IMR-90 (cell line): ENCODE data around the gene GORASP1. TPM values are rescaled to one million over a fixed set of nuclear protein-coding genes. Genes with fewer than 3 reads are reported as not detected.

Experiments
- ATAC-seq: fragments of 200-7000 bp; cut with Tn5 transposase; 2 replicates; pipeline ENCODE4 v1.9.1; 2020; ENCODE audit warnings: low read depth, mild to moderate bottlenecking, moderate library complexity
- BruUV-seq: library from RNA; stranded (reverse); fragments of 400-500 nt; replicated peaks from 2 replicates; lab custom pipeline; 2021; lab: Mats Ljungman, UMichigan
- CTCF ChIA-PET: fragments of 300-600 bp; formaldehyde crosslinking; extraction: SDS; loops from one replicate; lab custom pipeline; 2021; ENCODE audit warnings: antibody characterized with exemption; lab: Yijun Ruan, JAX
- POLR2A ChIA-PET: fragments of 300-600 bp; sonication (Branson Sonifier 250); formaldehyde crosslinking; loops from one replicate; lab custom pipeline; 2022; ENCODE audit warnings: antibody characterized with exemption; ENCODE audit not compliant: unreplicated experiment; lab: Charles Lee
- DNase-seq: peaks from one replicate; pipeline ENCODE4 v3.0.0; 2013
- H2AFZ ChIP-seq: replicated peaks from 2 replicates; pipeline ENCODE3; 2013; ENCODE audit warnings: low read length, mild to moderate bottlenecking; ENCODE audit not compliant: poor library complexity
- H2AK5ac ChIP-seq: 2 replicates; pipeline ENCODE4 v1.6.1; 2013; ENCODE audit warnings: low read depth, low read length, inconsistent platforms
- H2AK9ac ChIP-seq: replicated peaks from 2 replicates; pipeline ENCODE3; 2013; ENCODE audit warnings: mild to moderate bottlenecking, low read depth, low read length, moderate library complexity; ENCODE audit not compliant: poor library complexity
- H2BK120ac ChIP-seq: 2 replicates; pipeline ENCODE4 v1.6.1; 2013; ENCODE audit warnings: low read depth, low read length, inconsistent platforms
- H2BK15ac ChIP-seq: 3 replicates; pipeline ENCODE4 v1.6.1; 2013; ENCODE audit warnings: low read depth, low read length, inconsistent platforms
- H2BK20ac ChIP-seq: 2 replicates; pipeline ENCODE4 v1.6.1; 2013; ENCODE audit warnings: low read depth, mild to moderate bottlenecking, inconsistent platforms, low read length, moderate library complexity
- H2BK5ac ChIP-seq: 2 replicates; pipeline ENCODE4 v1.6.1; 2013; ENCODE audit warnings: mild to moderate bottlenecking, low read depth, low read length, inconsistent platforms; ENCODE audit not compliant: poor library complexity, severe bottlenecking
- H3K14ac ChIP-seq: replicated peaks from 2 replicates; pipeline ENCODE4 v1.6.1; 2013; ENCODE audit warnings: low read depth, low read length, inconsistent platforms
- H3K18ac ChIP-seq: 2 replicates; pipeline ENCODE4 v1.6.1; 2013; ENCODE audit warnings: low read depth, low read length, control low read depth
- H3K23ac ChIP-seq: 2 replicates; pipeline ENCODE4 v1.6.1; 2013; ENCODE audit warnings: low read depth, low read length, inconsistent platforms
- H3K27ac ChIP-seq: 2 replicates; pipeline ENCODE4 v1.5.1; 2013; ENCODE audit warnings: mild to moderate bottlenecking, control low read depth, low read length; ENCODE audit not compliant: insufficient read depth
- H3K27me3 ChIP-seq: 2 replicates; pipeline ENCODE4 v1.6.1; 2013; ENCODE audit warnings: low read length; ENCODE audit not compliant: control insufficient read depth, insufficient read depth
- H3K36me3 ChIP-seq: 2 replicates; pipeline ENCODE4 v1.6.1; 2013; ENCODE audit warnings: low read length, mixed read lengths; ENCODE audit not compliant: control insufficient read depth, insufficient read depth
- H3K4ac ChIP-seq: 2 replicates; pipeline ENCODE4 v1.6.1; 2013; ENCODE audit warnings: low read depth, low read length, inconsistent platforms
- H3K4me1 ChIP-seq: 2 replicates; pipeline ENCODE4 v1.6.1; 2013; ENCODE audit warnings: low read length, mixed read lengths; ENCODE audit not compliant: control insufficient read depth, insufficient read depth
- H3K4me2 ChIP-seq: 2 replicates; pipeline ENCODE4 v1.6.1; 2013; ENCODE audit warnings: low read depth, mild to moderate bottlenecking, control low read depth, low read length, moderate library complexity
- H3K4me3 ChIP-seq: 2 replicates; pipeline ENCODE4 v1.5.1; 2013; ENCODE audit warnings: low read depth, mild to moderate bottlenecking, control low read depth, low read length, moderate library complexity; ENCODE audit not compliant: insufficient read depth
- H3K56ac ChIP-seq: 2 replicates; pipeline ENCODE4 v1.6.1; 2013; ENCODE audit warnings: low read length, inconsistent platforms; ENCODE audit not compliant: insufficient read depth; ENCODE audit errors: extremely low read depth
- H3K79me1 ChIP-seq, 2 experiments: 2 replicates each; pipeline ENCODE4 v1.6.1; 2013; ENCODE audit warnings: low read length in 2 of 2, inconsistent platforms in 1 of 2, low read depth in 1 of 2
- H3K9ac ChIP-seq: 2 replicates; pipeline ENCODE4 v1.6.1; 2013; ENCODE audit warnings: low read depth, low read length, control low read depth
- H3K9me1 ChIP-seq: 2 replicates; pipeline ENCODE4 v1.6.1; 2013; ENCODE audit warnings: low read length, inconsistent platforms; ENCODE audit not compliant: insufficient read depth
- H3K9me3 ChIP-seq: 2 replicates; pipeline ENCODE4 v1.6.1; 2013; ENCODE audit warnings: low read length; ENCODE audit not compliant: control insufficient read depth, insufficient read depth
- H4K20me1 ChIP-seq: 2 replicates; pipeline ENCODE4 v1.6.1; 2013; ENCODE audit warnings: low read length, inconsistent platforms; ENCODE audit not compliant: insufficient read depth
- H4K5ac ChIP-seq: 2 replicates; pipeline ENCODE4 v1.6.1; 2013; ENCODE audit warnings: mild to moderate bottlenecking, low read depth, low read length, control low read depth
- H4K8ac ChIP-seq, 2 experiments: 2 replicates each; pipeline ENCODE4 v1.6.1; 2013; ENCODE audit warnings: low read depth in 2 of 2, low read length in 2 of 2, control low read depth in 1 of 2, inconsistent platforms in 1 of 2
- H4K91ac ChIP-seq: 2 replicates; pipeline ENCODE4 v1.6.1; 2013; ENCODE audit warnings: low read depth, low read length, inconsistent platforms; ENCODE audit not compliant: insufficient read depth
- CEBPB ChIP-seq: IDR thresholded peaks from 2 replicates; pipeline ENCODE4 v1.6.1; 2012; ENCODE audit warnings: low read depth, low read length, improper control_type of control experiment
- CTCF ChIP-seq: conservative IDR thresholded peaks from 2 replicates; pipeline ENCODE4 v1.5.1; 2012; ENCODE audit warnings: mild to moderate bottlenecking, low read depth, low read length, improper control_type of control experiment
- ELK1 ChIP-seq: fragments of 150-350 bp; IDR thresholded peaks from 2 replicates; pipeline ENCODE4 v1.6.1; 2016; ENCODE audit warnings: low read depth, mild to moderate bottlenecking, low read length, moderate library complexity, borderline replicate concordance
- FOS ChIP-seq: fragments of 150-350 bp; IDR thresholded peaks from 2 replicates; pipeline ENCODE4 v1.6.1; 2016; ENCODE audit warnings: low read depth, low read length
- MAFK ChIP-seq: IDR thresholded peaks from 2 replicates; pipeline ENCODE4 v1.6.1; 2012; ENCODE audit warnings: low read depth, low read length, improper control_type of control experiment
- MAZ ChIP-seq: IDR thresholded peaks from 2 replicates; pipeline ENCODE4 v1.6.1; 2012; ENCODE audit warnings: low read depth, mild to moderate bottlenecking, low read length, improper control_type of control experiment, moderate library complexity, borderline replicate concordance
- MXI1 ChIP-seq: IDR thresholded peaks from 2 replicates; pipeline ENCODE4 v1.6.1; 2012; ENCODE audit warnings: low read depth, mild to moderate bottlenecking, low read length, moderate library complexity, borderline replicate concordance
- POLR2A ChIP-seq: IDR thresholded peaks from 2 replicates; pipeline ENCODE4 v1.6.1; 2012; ENCODE audit warnings: mild to moderate bottlenecking, low read depth, low read length
- RAD21 ChIP-seq: IDR thresholded peaks from 2 replicates; pipeline ENCODE4 v1.6.1; 2012; ENCODE audit warnings: low read length, improper control_type of control experiment
- RCOR1 ChIP-seq: IDR thresholded peaks from 2 replicates; pipeline ENCODE4 v1.6.1; 2012; ENCODE audit warnings: mild to moderate bottlenecking, low read length, improper control_type of control experiment; ENCODE audit not compliant: insufficient replicate concordance
- RFX5 ChIP-seq: IDR thresholded peaks from 2 replicates; pipeline ENCODE4 v1.8.0; 2012; ENCODE audit warnings: low read depth, mild to moderate bottlenecking, low read length, moderate library complexity
- USF2 ChIP-seq: fragments of 150-350 bp; IDR thresholded peaks from 2 replicates; pipeline ENCODE4 v1.6.1; 2017; ENCODE audit warnings: mild to moderate bottlenecking, antibody characterized with exemption, low read length, low read depth
- WGBS, 2 experiments: methylation state at CpG; one replicate each; pipeline versions ENCODE4 v1.1.5 to v1.1.7; 2013; ENCODE audit warnings: missing lambda C conversion rate in 2 of 2; ENCODE audit not compliant: insufficient read length in 1 of 2; ENCODE audit errors: extremely low coverage in 2 of 2; 5-methylcytosine and 5-hydroxymethylcytosine counted together
- dilution Hi-C: fragments of 300-500 bp; cut with HindIII; formaldehyde crosslinking; loops from one replicate; pipeline ENCODE4 v1.14.3; 2018; ENCODE audit warnings: low sequenced_read_pairs; ENCODE audit not compliant: unreplicated experiment
- in situ Hi-C: fragments of 300-500 bp; cut with MboI; formaldehyde crosslinking; loops from 3 replicates; pipeline ENCODE4 v1.14.3; 2019; ENCODE audit warnings: low sequenced_read_pairs, inconsistent platforms, mixed read lengths
- intact Hi-C: fragments of 100-400 bp; cut with micrococcal nuclease; formaldehyde crosslinking; loops from 2 replicates; pipeline ENCODE4 v1.10.0; 2022
- polyA plus RNA-seq, 3 experiments: library from polyadenylated mRNA; depleted of rRNA; stranded (reverse); fragments of >200 nt; gene quantifications; 2 replicates each; pipeline ENCODE4 v1.2.3, GENCODE V29; 2012; ENCODE audit warnings: low replicate concordance in 1 of 3
- total RNA-seq: library from RNA; depleted of rRNA; stranded (reverse); fragments of >200 nt; gene quantifications from 2 replicates; pipeline ENCODE4 v1.2.3, GENCODE V29; 2012

GORASP1 gene
- total and polyA plus RNA-seq, 2 of the 4 experiments (the other 2 are of a cell fraction), result 35.0 to 56.6 TPM

GRCh38 chr3:39053696-39054095, 53.7 kb downstream of the GORASP1 start:
- H3K4ac ChIP-seq, result no peak overlapping the region
- in situ Hi-C loops, result no loop called here
- no peak overlapping the region for H2BK5ac ChIP-seq
- no peak overlapping the region for H2AK5ac ChIP-seq
- CTCF ChIA-PET, result no interaction called here
- no peak overlapping the region for H4K5ac ChIP-seq
- H3K9me1 ChIP-seq, result peaks cover 6% of the 10 kb centered on the region
- no peak overlapping the region for H3K4me2 ChIP-seq
- H3K4me1 ChIP-seq, result peaks cover 2% of the 10 kb centered on the region; the same call in 1 of the 2 replicates
- no peak overlapping the region for H3K27ac ChIP-seq
- dilution Hi-C loops, result no loop called here
- BruUV-seq, result no TSS peak
- no peak overlapping the region for H4K8ac ChIP-seq
- DNase-seq, result no peak
- TF ChIP-seq FOS, result no peak
- TF ChIP-seq RCOR1, result no peak
- TF ChIP-seq MXI1, result no peak
- no peak for TF ChIP-seq CEBPB
- TF ChIP-seq MAZ, result no peak
- no peak for TF ChIP-seq MAFK
- TF ChIP-seq RFX5, result no peak
- no peak for TF ChIP-seq ELK1
- TF ChIP-seq CTCF, result no peak
- no peak for TF ChIP-seq USF2
- TF ChIP-seq RAD21, result no peak
- no peak for TF ChIP-seq POLR2A
- H3K36me3 ChIP-seq, result no peaks in the 10 kb centered on the region
- WGBS, 2 experiments, result no CpG with 5 or more reads among the region's 2 CpGs
- no peak overlapping the region for H3K56ac ChIP-seq
- H3K23ac ChIP-seq, result no peak overlapping the region
- H3K18ac ChIP-seq, result no peak overlapping the region
- intact Hi-C loops, result no loop called here
- no peak overlapping the region for H2BK15ac ChIP-seq
- no peak overlapping the region for H3K14ac ChIP-seq
- H2BK120ac ChIP-seq, result no peak overlapping the region
- H2AFZ ChIP-seq, result no peak overlapping the region
- no peak for ATAC-seq
- H2BK20ac ChIP-seq, result no peak overlapping the region
- H3K9me3 ChIP-seq, result no peaks in the 10 kb centered on the region
- H4K20me1 ChIP-seq, result no peaks in the 10 kb centered on the region; the same call in 1 of the 2 replicates
- H4K91ac ChIP-seq, result no peak overlapping the region
- H2AK9ac ChIP-seq, result no peak overlapping the region
- no peaks in the 10 kb centered on the region for H3K27me3 ChIP-seq
- H3K79me1 ChIP-seq, result peaks cover 8 to 29% of the 10 kb centered on the region in 2 experiments
- POLR2A ChIA-PET, result no interaction called here
- no peak overlapping the region for H3K9ac ChIP-seq
- no peak overlapping the region for H3K4me3 ChIP-seq
